ENCODE results near the gene PRKACA.

PRKACA gene

DNA sequence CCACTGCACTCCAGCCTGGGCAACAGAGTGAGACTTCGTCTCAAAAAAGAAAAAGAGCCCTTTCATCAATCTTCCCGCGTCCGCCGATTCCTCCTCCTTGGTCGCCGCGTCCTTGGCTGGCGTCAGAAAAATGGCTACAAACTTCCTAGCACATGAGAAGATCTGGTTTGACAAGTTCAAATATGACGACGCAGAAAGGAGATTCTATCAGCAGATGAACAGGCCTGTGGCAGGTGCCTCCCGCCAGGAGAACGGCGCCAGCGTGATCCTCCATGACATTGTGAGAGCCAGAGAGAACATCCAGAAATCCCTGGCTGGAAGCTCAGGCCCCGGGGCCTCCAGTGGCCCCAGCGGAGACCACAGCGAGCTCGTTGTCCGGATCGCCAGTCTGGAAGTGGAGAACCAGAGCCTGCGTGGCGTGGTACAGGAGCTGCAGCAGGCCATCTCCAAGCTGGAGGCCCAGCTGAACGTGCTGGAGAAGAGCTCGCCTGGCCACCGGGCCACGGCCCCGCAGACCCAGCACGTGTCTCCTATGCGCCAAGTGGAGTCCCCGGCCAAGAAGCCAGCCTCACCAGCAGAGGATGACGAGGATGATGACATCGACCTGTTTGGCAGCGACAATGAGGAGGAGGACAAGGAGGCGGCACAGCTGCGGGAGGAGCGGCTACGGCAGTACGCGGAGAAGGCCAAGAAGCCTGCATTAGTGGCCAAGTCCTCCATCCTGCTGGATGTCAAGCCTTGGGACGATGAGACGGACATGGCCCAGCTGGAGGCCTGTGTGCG is 47.1 kb downstream of the PRKACA start:
- CTCF ChIA-PET: interaction anchor here (0.6 to 1.5 kb wide), 4 partner anchors 11 to 422 kb away, joined by 3 to 4 read pairs (median 3); no protein-coding TSS in a partner anchor
- POLR2A ChIA-PET: no interaction called here
- no peak for DNase-seq (ENCODE audit: extremely low spot score)
- TF ChIP-seq ARNT (IDR thresholded peaks at IDR 0.05): no peak
- TF ChIP-seq FOXM1 (IDR thresholded peaks at IDR 0.05; ENCODE audit: borderline replicate concordance): no peak
- no peak for TF ChIP-seq SP1 (IDR thresholded peaks at IDR 0.05)
- no peak for TF ChIP-seq FOXA1 (IDR thresholded peaks at IDR 0.05)
- no peak for TF ChIP-seq TARDBP (IDR thresholded peaks at IDR 0.05)
- no peak for TF ChIP-seq LEF1 (IDR thresholded peaks at IDR 0.05; ENCODE audit: borderline replicate concordance)
- no peak for TF ChIP-seq L3MBTL2 (conservative IDR thresholded peaks at IDR 0.05)
- TF ChIP-seq SUZ12 (IDR thresholded peaks at IDR 0.05): no peak
- TF ChIP-seq, protein P1, sequence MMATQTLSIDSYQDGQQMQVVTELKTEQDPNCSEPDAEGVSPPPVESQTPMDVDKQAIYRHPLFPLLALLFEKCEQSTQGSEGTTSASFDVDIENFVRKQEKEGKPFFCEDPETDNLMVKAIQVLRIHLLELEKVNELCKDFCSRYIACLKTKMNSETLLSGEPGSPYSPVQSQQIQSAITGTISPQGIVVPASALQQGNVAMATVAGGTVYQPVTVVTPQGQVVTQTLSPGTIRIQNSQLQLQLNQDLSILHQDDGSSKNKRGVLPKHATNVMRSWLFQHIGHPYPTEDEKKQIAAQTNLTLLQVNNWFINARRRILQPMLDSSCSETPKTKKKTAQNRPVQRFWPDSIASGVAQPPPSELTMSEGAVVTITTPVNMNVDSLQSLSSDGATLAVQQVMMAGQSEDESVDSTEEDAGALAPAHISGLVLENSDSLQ (IDR thresholded peaks at IDR 0.05): no peak
- TF ChIP-seq HDGF (IDR thresholded peaks at IDR 0.05; ENCODE audit: borderline replicate concordance): no peak
- TF ChIP-seq NFRKB (IDR thresholded peaks at IDR 0.05): no peak
- TF ChIP-seq BHLHE40 (IDR thresholded peaks at IDR 0.05; ENCODE audit: borderline replicate concordance): no peak
- TF ChIP-seq ELF4 (IDR thresholded peaks at IDR 0.05): no peak
- TF ChIP-seq CTBP1 (IDR thresholded peaks at IDR 0.05; ENCODE audit: borderline replicate concordance): no peak
- no peak for TF ChIP-seq FOXK2 (IDR thresholded peaks at IDR 0.05)
- TF ChIP-seq ZNF384 (IDR thresholded peaks at IDR 0.05): no peak

DNA sequence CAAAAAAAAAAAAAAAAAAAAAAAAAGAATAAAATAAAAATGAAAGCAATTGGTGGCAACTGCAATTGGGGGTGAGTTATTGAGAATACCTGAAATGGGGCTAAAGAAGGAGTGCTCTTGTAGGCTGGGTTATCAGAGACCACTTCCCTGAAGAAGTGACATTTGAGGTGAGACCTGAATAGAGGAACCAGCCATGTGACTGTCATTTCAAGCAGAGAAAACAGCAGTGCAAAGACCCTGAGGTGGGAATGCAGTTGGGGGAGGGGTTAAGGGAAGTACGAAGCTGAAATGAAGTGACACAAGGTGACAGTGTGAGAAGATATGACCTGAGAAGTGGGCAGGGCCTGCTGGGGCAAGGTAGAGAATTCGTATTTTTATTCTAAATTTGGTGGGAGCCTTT is 51.4 kb downstream of the PRKACA start:
- POLR2A ChIA-PET: no interaction called here
- CTCF ChIA-PET: no interaction called here
- no peak for DNase-seq (ENCODE audit: extremely low spot score)
- no peak for TF ChIP-seq ZNF384 (IDR thresholded peaks at IDR 0.05)
- no peak for TF ChIP-seq FOXM1 (IDR thresholded peaks at IDR 0.05; ENCODE audit: borderline replicate concordance)
- TF ChIP-seq FOXK2 (IDR thresholded peaks at IDR 0.05): no peak
- no peak for TF ChIP-seq BHLHE40 (IDR thresholded peaks at IDR 0.05; ENCODE audit: borderline replicate concordance)
- TF ChIP-seq CTBP1 (IDR thresholded peaks at IDR 0.05; ENCODE audit: borderline replicate concordance): no peak
- TF ChIP-seq, protein P1 (IDR thresholded peaks at IDR 0.05): no peak
- no peak for TF ChIP-seq ARNT (IDR thresholded peaks at IDR 0.05)
- no peak for TF ChIP-seq FOXA1 (IDR thresholded peaks at IDR 0.05)
- TF ChIP-seq TARDBP (IDR thresholded peaks at IDR 0.05): no peak
- TF ChIP-seq L3MBTL2 (conservative IDR thresholded peaks at IDR 0.05): no peak
- TF ChIP-seq ELF4 (IDR thresholded peaks at IDR 0.05): no peak
- TF ChIP-seq NFRKB (IDR thresholded peaks at IDR 0.05): no peak
- TF ChIP-seq LEF1 (IDR thresholded peaks at IDR 0.05; ENCODE audit: borderline replicate concordance): no peak
- no peak for TF ChIP-seq HDGF (IDR thresholded peaks at IDR 0.05; ENCODE audit: borderline replicate concordance)
- TF ChIP-seq SP1 (IDR thresholded peaks at IDR 0.05): no peak
- TF ChIP-seq SUZ12 (IDR thresholded peaks at IDR 0.05): no peak

DNA sequence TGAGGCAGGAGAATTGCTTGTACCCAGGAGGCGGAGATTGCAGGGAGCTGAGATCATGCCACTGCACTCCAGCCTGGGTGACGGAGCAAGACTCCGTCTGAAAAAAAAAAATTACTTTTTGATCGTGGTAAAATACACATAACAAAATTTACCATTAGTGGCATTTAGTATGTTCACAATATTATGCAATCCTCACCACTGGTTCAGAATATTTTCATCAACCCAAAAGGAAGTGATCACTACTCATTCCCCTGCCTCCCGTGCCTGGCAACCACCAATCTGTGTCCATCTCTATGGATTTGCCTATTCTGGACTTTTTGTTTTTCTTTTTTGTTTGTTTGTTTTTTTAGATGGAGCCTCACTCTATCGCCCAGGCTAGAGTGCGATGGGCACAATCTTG is 54.5 kb downstream of the PRKACA start:
- TF ChIP-seq L3MBTL2 (conservative IDR thresholded peaks at IDR 0.05) (no peak), FOXK2 (IDR thresholded peaks at IDR 0.05) (no peak), SUZ12 (IDR thresholded peaks at IDR 0.05) (no peak), ELF4 (IDR thresholded peaks at IDR 0.05) (no peak), ARNT (IDR thresholded peaks at IDR 0.05) (no peak), SP1 (IDR thresholded peaks at IDR 0.05) (no peak), TARDBP (IDR thresholded peaks at IDR 0.05) (no peak), FOXM1 (IDR thresholded peaks at IDR 0.05; ENCODE audit: borderline replicate concordance) (no peak), LEF1 (IDR thresholded peaks at IDR 0.05; ENCODE audit: borderline replicate concordance) (no peak)
- TF ChIP-seq, protein P1 (IDR thresholded peaks at IDR 0.05): no peak
- ChIA-PET POLR2A (no interaction called here), CTCF (no interaction called here)
- no peak for DNase-seq (ENCODE audit: extremely low spot score)

DNA sequence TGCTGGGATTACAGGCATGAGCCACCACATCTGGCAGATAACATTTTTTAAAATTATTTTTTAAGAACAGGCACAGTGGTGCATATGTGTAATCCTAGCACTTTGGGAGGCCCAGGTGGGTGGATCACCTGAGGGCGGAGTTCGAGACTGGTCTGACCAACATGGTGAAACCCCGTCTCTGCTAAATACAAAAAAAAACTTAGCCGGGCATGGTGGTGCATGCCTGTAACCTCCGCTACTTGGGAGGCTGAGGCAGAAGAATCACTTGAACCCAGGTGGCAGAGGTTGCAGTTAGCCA is 55.1 kb downstream of the PRKACA start:
- no peak for DNase-seq (ENCODE audit: extremely low spot score)
- ChIA-PET CTCF (no interaction called here), POLR2A (no interaction called here)
- TF ChIP-seq HDGF (IDR thresholded peaks at IDR 0.05; ENCODE audit: borderline replicate concordance) (no peak), SUZ12 (IDR thresholded peaks at IDR 0.05) (no peak), ELF4 (IDR thresholded peaks at IDR 0.05) (no peak), FOXM1 (IDR thresholded peaks at IDR 0.05; ENCODE audit: borderline replicate concordance) (no peak), CTBP1 (IDR thresholded peaks at IDR 0.05; ENCODE audit: borderline replicate concordance) (no peak), ARNT (IDR thresholded peaks at IDR 0.05) (no peak), NFRKB (IDR thresholded peaks at IDR 0.05) (no peak), FOXK2 (IDR thresholded peaks at IDR 0.05) (no peak), BHLHE40 (IDR thresholded peaks at IDR 0.05; ENCODE audit: borderline replicate concordance) (no peak), SP1 (IDR thresholded peaks at IDR 0.05) (no peak), ZNF384 (IDR thresholded peaks at IDR 0.05) (no peak), LEF1 (IDR thresholded peaks at IDR 0.05; ENCODE audit: borderline replicate concordance) (no peak), TARDBP (IDR thresholded peaks at IDR 0.05) (no peak)

DNA sequence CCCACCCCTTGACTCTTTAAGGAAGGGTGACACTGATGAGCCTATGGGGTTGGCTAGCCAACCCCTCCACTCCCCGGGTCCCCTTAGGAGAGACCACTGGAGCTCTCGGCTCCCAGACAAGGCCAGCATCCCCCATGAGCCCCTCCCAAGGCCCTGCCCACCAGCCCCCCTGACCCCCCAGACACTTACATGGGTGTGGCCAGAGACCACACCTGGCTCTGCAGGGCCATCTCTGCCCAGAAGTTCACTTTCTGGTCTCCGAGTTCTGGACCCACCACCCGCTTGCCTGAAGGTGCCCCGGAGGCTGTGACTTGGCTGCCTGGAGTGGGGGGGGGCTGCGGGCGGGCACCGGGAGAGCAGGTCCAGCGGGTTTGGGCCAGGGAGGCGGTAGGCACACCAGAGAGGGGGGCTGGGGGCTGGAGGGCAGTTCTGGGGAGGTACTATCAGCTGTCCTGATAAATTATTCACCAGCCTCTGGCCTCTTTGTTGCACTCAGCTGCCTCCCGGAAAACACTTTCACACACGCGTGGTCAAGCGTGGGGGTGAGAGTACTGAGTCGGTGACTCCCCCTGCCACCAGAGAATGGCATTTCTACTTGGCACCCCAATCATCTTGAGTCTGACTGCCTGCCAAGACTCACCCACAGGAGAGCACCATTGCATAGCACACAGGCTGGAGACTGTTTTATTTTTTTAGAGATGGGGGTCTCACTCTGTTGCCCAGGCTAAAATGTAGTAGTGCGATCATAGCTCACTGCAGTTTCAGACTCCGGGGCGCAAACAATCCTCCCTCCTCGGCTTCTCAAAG is 55.6 kb downstream of the PRKACA start, which contains the start of gene PALM3:
Gene PALM3, minus strand, starts transcription at position 326 of the 807 bp plus-strand sequence. Its CDS starts 96 bp downstream, at position 230.
- DNase-seq (ENCODE audit: extremely low spot score): no peak
- ChIA-PET POLR2A (no interaction called here), CTCF (no interaction called here)
- TF ChIP-seq ARNT (IDR thresholded peaks at IDR 0.05) (no peak), NFRKB (IDR thresholded peaks at IDR 0.05) (no peak), CTBP1 (IDR thresholded peaks at IDR 0.05; ENCODE audit: borderline replicate concordance) (no peak), ELF4 (IDR thresholded peaks at IDR 0.05) (no peak), FOXM1 (IDR thresholded peaks at IDR 0.05; ENCODE audit: borderline replicate concordance) (no peak), FOXK2 (IDR thresholded peaks at IDR 0.05) (no peak), TARDBP (IDR thresholded peaks at IDR 0.05) (no peak), BHLHE40 (IDR thresholded peaks at IDR 0.05; ENCODE audit: borderline replicate concordance) (no peak), ZNF384 (IDR thresholded peaks at IDR 0.05) (no peak), FOXA1 (IDR thresholded peaks at IDR 0.05) (no peak), SP1 (IDR thresholded peaks at IDR 0.05) (no peak), LEF1 (IDR thresholded peaks at IDR 0.05; ENCODE audit: borderline replicate concordance) (no peak)
